ENCODE results near the gene MYL1.

Gene MYL1

GRCh38 chr2:210315015-210315788, at the start of gene MYL1:
Gene MYL1 (minus strand): TSS chr2:210315174. CDS start chr2:210315042, 132 bp downstream.
- no peak for DNase-seq (ENCODE audit: low read depth, low spot score)

GRCh38 chr2:210363876-210364275, 48.9 kb upstream of the MYL1 start:
- no peak for DNase-seq (ENCODE audit: low read depth, low spot score)

GRCh38 chr2:210363261-210363660, 48.3 kb upstream of the MYL1 start:
- DNase-seq (ENCODE audit: low read depth, low spot score), result no peak

GRCh38 chr2:210360412-210360811, 45.4 kb upstream of the MYL1 start:
- DNase-seq (ENCODE audit: low read depth, low spot score), result no peak

GRCh38 chr2:210356944-210357343, 42.0 kb upstream of the MYL1 start:
- no peak for DNase-seq (ENCODE audit: low read depth, low spot score)

GRCh38 chr2:210337159-210337558, 22.2 kb upstream of the MYL1 start:
- no peak for DNase-seq (ENCODE audit: low read depth, low spot score)

GRCh38 chr2:210324906-210325305, 9.9 kb upstream of the MYL1 start:
- DNase-seq (ENCODE audit: low read depth, low spot score), result no peak

GRCh38 chr2:210324458-210324857, 9.5 kb upstream of the MYL1 start:
- DNase-seq (ENCODE audit: low read depth, low spot score), result no peak

GRCh38 chr2:210323003-210323402, 8.0 kb upstream of the MYL1 start:
- no peak for DNase-seq (ENCODE audit: low read depth, low spot score)

- DNase-seq (ENCODE audit: low read depth, low spot score), result no peak
Observed at GRCh38 chr2:210318891-210319290, 3.9 kb upstream of the MYL1 start.

- no peak for DNase-seq (ENCODE audit: low read depth, low spot score)
Observed at GRCh38 chr2:210318486-210318885, 3.5 kb upstream of the MYL1 start.

GRCh38 chr2:210310550-210310949, 4.4 kb downstream of the MYL1 start:
- no peak for DNase-seq (ENCODE audit: low read depth, low spot score)

GRCh38 chr2:210309548-210310233, 5.3 kb downstream of the MYL1 start:
- no peak for DNase-seq (ENCODE audit: low read depth, low spot score)

GRCh38 chr2:210303498-210303897, 11.5 kb downstream of the MYL1 start:
- DNase-seq (ENCODE audit: low read depth, low spot score), result no peak

- DNase-seq (ENCODE audit: low read depth, low spot score), result no peak
Observed at GRCh38 chr2:210302326-210302725, 12.6 kb downstream of the MYL1 start.

GRCh38 chr2:210299866-210300373, 15.1 kb downstream of the MYL1 start:
- DNase-seq (ENCODE audit: low read depth, low spot score), result no peak

- DNase-seq (ENCODE audit: low read depth, low spot score), result no peak
Observed at GRCh38 chr2:210288408-210288807, 26.6 kb downstream of the MYL1 start.

- peak; percentile 20 for DNase-seq (ENCODE audit: low read depth, low spot score)
Observed at GRCh38 chr2:210287301-210287700, 27.7 kb downstream of the MYL1 start.

- DNase-seq (ENCODE audit: low read depth, low spot score), result no peak
Observed at GRCh38 chr2:210286123-210286680, 28.8 kb downstream of the MYL1 start.

- DNase-seq (ENCODE audit: low read depth, low spot score), result no peak
Observed at GRCh38 chr2:210277133-210277532, 37.8 kb downstream of the MYL1 start.

GRCh38 chr2:210271300-210271699, 43.7 kb downstream of the MYL1 start:
- DNase-seq (ENCODE audit: low read depth, low spot score), result no peak

- DNase-seq (ENCODE audit: low read depth, low spot score), result no peak
Observed at GRCh38 chr2:210269148-210269547, 45.8 kb downstream of the MYL1 start.

GRCh38 chr2:210268281-210268680, 46.7 kb downstream of the MYL1 start:
- DNase-seq (ENCODE audit: low read depth, low spot score), result no peak
